SK-N-SH treated with all-trans-retinoic acid at 6 μM for 48 hours (cell line): ENCODE measurements around the gene MCFD2.

Experiments
- BACH2 ChIP-seq: fragments of 250-450 bp; sonication (Bioruptor Pico); IDR thresholded peaks from 2 replicates; pipeline ENCODE4 v1.9.0; 2021; ENCODE audit warnings: mild to moderate bottlenecking, borderline replicate concordance
- CREB5 ChIP-seq: fragments of 250-450 bp; sonication (Bioruptor Pico); IDR thresholded peaks from 2 replicates; pipeline ENCODE4 v1.5.1; 2020; ENCODE audit warnings: low read depth, mild to moderate bottlenecking, moderate library complexity
- GLIS3 ChIP-seq: fragments of 250-450 bp; sonication (Bioruptor Pico); IDR thresholded peaks from 2 replicates; pipeline ENCODE4 v1.5.0; 2020; ENCODE audit warnings: mild to moderate bottlenecking, moderate library complexity
- RARB ChIP-seq: fragments of 250-450 bp; sonication (Bioruptor Pico); IDR thresholded peaks from 2 replicates; pipeline ENCODE4 v1.8.0; 2021; ENCODE audit warnings: mild to moderate bottlenecking, moderate library complexity
- TCF4 ChIP-seq: fragments of 250-450 bp; sonication (Bioruptor Pico); IDR thresholded peaks from 2 replicates; pipeline ENCODE4 v1.8.0; 2021; ENCODE audit warnings: mild to moderate bottlenecking, moderate library complexity, borderline replicate concordance
- ZFP3 ChIP-seq: fragments of 250-450 bp; sonication (Bioruptor Pico); IDR thresholded peaks from 2 replicates; pipeline ENCODE4 v1.5.0; 2020; ENCODE audit warnings: mild to moderate bottlenecking, moderate library complexity
- ZFP30 ChIP-seq: fragments of 450-650 bp; formaldehyde crosslinking; IDR thresholded peaks from 2 replicates; pipeline ENCODE4 v1.5.0; 2022; ENCODE audit warnings: mild to moderate bottlenecking, moderate library complexity
- ZNF565 ChIP-seq: fragments of 450-650 bp; formaldehyde crosslinking; conservative IDR thresholded peaks from 2 replicates; pipeline ENCODE4 v1.5.0; 2020; ENCODE audit warnings: low read depth, mild to moderate bottlenecking, moderate library complexity
- TF ChIP-seq, protein P1 (sequence below): fragments of 250-450 bp; sonication (Bioruptor Pico); IDR thresholded peaks from 2 replicates; pipeline ENCODE4 v1.5.0; 2020; ENCODE audit warnings: mild to moderate bottlenecking, moderate library complexity

GRCh38 chr2:46956981-46957531 is 41.5 kb upstream of the MCFD2 start:
- TF ChIP-seq ZFP30 (CRISPR knock-in tag), result no peak
- TF ChIP-seq RARB, result no peak
- TF ChIP-seq BACH2 (CRISPR knock-in tag), result no peak
- TF ChIP-seq CREB5 (CRISPR knock-in tag), result no peak
- TF ChIP-seq, protein P1, sequence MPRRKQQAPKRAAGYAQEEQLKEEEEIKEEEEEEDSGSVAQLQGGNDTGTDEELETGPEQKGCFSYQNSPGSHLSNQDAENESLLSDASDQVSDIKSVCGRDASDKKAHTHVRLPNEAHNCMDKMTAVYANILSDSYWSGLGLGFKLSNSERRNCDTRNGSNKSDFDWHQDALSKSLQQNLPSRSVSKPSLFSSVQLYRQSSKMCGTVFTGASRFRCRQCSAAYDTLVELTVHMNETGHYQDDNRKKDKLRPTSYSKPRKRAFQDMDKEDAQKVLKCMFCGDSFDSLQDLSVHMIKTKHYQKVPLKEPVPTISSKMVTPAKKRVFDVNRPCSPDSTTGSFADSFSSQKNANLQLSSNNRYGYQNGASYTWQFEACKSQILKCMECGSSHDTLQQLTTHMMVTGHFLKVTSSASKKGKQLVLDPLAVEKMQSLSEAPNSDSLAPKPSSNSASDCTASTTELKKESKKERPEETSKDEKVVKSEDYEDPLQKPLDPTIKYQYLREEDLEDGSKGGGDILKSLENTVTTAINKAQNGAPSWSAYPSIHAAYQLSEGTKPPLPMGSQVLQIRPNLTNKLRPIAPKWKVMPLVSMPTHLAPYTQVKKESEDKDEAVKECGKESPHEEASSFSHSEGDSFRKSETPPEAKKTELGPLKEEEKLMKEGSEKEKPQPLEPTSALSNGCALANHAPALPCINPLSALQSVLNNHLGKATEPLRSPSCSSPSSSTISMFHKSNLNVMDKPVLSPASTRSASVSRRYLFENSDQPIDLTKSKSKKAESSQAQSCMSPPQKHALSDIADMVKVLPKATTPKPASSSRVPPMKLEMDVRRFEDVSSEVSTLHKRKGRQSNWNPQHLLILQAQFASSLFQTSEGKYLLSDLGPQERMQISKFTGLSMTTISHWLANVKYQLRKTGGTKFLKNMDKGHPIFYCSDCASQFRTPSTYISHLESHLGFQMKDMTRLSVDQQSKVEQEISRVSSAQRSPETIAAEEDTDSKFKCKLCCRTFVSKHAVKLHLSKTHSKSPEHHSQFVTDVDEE (CRISPR knock-in tag), result no peak
- no peak for TF ChIP-seq ZFP3 (CRISPR knock-in tag)
- TF ChIP-seq ZNF565 (CRISPR knock-in tag), result no peak
- TF ChIP-seq GLIS3, result no peak
- no peak for TF ChIP-seq TCF4
